Prostate gland (tissue), 2 donors: Measurements from ENCODE around the gene PTPRG.

ENCODE experiments used
- POLR2A ChIP-seq: fragments of 450-650 bp; IDR thresholded peaks from one replicate; pipeline ENCODE4 v1.6.1; 2016; ENCODE audit warnings: antibody characterized with exemption, mild to moderate bottlenecking
- POLR2AphosphoS5 ChIP-seq: sonication (generic); formaldehyde crosslinking; IDR thresholded peaks from one replicate; pipeline ENCODE4 v1.6.1; 2017; ENCODE audit warnings: antibody characterized with exemption
- TF ChIP-seq, protein P1 (sequence below), 4 experiments: fragments of 200-600 bp in 2 of 4; fragments of 450-650 bp in 2 of 4; sonication (generic) in 2 of 4; IDR thresholded peaks; 1 replicate in 3 of 4; 2 replicates in 1 of 4; pipeline ENCODE4 v1.5.1; 2016 to 2019; ENCODE audit warnings: antibody characterized with exemption in 4 of 4, mild to moderate bottlenecking in 2 of 4, moderate library complexity in 2 of 4

DNA sequence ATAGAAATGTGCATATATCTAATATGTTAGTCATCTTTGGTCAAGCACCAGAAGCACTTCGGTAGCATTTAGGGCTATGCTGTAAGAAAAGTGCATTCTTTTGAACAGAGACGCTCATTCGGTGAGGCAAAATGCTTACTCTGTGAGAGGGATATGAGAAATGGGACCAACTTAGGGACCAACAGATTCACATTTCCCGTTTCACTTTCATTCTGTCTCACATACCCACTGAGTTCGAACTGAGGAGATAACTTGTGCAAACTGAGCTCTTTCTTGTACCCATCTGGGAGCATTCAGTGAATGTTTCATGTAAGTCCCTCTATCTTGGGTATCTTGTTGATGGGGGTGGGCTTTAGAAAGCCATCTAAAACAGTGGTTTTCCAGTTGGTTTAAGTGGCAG, 676.6 kb downstream of the PTPRG start:
- TF ChIP-seq, protein P1, sequence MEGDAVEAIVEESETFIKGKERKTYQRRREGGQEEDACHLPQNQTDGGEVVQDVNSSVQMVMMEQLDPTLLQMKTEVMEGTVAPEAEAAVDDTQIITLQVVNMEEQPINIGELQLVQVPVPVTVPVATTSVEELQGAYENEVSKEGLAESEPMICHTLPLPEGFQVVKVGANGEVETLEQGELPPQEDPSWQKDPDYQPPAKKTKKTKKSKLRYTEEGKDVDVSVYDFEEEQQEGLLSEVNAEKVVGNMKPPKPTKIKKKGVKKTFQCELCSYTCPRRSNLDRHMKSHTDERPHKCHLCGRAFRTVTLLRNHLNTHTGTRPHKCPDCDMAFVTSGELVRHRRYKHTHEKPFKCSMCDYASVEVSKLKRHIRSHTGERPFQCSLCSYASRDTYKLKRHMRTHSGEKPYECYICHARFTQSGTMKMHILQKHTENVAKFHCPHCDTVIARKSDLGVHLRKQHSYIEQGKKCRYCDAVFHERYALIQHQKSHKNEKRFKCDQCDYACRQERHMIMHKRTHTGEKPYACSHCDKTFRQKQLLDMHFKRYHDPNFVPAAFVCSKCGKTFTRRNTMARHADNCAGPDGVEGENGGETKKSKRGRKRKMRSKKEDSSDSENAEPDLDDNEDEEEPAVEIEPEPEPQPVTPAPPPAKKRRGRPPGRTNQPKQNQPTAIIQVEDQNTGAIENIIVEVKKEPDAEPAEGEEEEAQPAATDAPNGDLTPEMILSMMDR (IDR thresholded peaks at IDR 0.05) = no peak
- no peak for TF ChIP-seq POLR2AphosphoS5
- TF ChIP-seq POLR2A = no peak
